HG02763 (cell line): ENCODE measurements around the gene ZNF436.

Experiments
- ATAC-seq: cut with Tn5 transposase; IDR thresholded peaks from one replicate; pipeline ENCODE4 v1.9.1; 2021; ENCODE audit warnings: mild to moderate bottlenecking, moderate library complexity; ENCODE audit not compliant: unreplicated experiment

Gene ZNF436

GRCh38 chr1:23369335-23370013, at the start of gene ZNF436:
Gene ZNF436, minus strand, starts transcription at chr1:23369836. Its CDS starts 1,831 bp downstream, at chr1:23368005.
- no peak for ATAC-seq

- ATAC-seq, result no peak
Measured at GRCh38 chr1:23419180-23419579, 49.5 kb upstream of the ZNF436 start.

GRCh38 chr1:23417570-23417969, 47.9 kb upstream of the ZNF436 start:
- ATAC-seq, result no peak

- no peak for ATAC-seq
Measured at GRCh38 chr1:23416964-23417363, 47.3 kb upstream of the ZNF436 start.

GRCh38 chr1:23408797-23409290, 39.2 kb upstream of the ZNF436 start:
- no peak for ATAC-seq

- ATAC-seq, result no peak
Measured at GRCh38 chr1:23407016-23407630, 37.5 kb upstream of the ZNF436 start.

- no peak for ATAC-seq
Measured at GRCh38 chr1:23405946-23406345, 36.3 kb upstream of the ZNF436 start.

- ATAC-seq, result no peak
Measured at GRCh38 chr1:23403735-23404486, 34.3 kb upstream of the ZNF436 start.

- no peak for ATAC-seq
Measured at GRCh38 chr1:23403355-23403734, 33.7 kb upstream of the ZNF436 start.

GRCh38 chr1:23403038-23403336, 33.4 kb upstream of the ZNF436 start:
- no peak for ATAC-seq

- ATAC-seq, result no peak
Measured at GRCh38 chr1:23402286-23403037, 32.8 kb upstream of the ZNF436 start.

GRCh38 chr1:23401313-23401712, 31.7 kb upstream of the ZNF436 start:
- no peak for ATAC-seq

GRCh38 chr1:23400324-23401114, 30.9 kb upstream of the ZNF436 start:
- no peak for ATAC-seq

- no peak for ATAC-seq
Measured at GRCh38 chr1:23399229-23399628, 29.6 kb upstream of the ZNF436 start.

GRCh38 chr1:23397908-23398307, 28.3 kb upstream of the ZNF436 start:
- ATAC-seq, result no peak

- no peak for ATAC-seq
Measured at GRCh38 chr1:23396380-23396779, 26.7 kb upstream of the ZNF436 start.

- no peak for ATAC-seq
Measured at GRCh38 chr1:23395849-23396248, 26.2 kb upstream of the ZNF436 start.

GRCh38 chr1:23395154-23395724, 25.6 kb upstream of the ZNF436 start:
- no peak for ATAC-seq

- ATAC-seq, result no peak
Measured at GRCh38 chr1:23394684-23395083, 25.0 kb upstream of the ZNF436 start.

- ATAC-seq, result no peak
Measured at GRCh38 chr1:23394181-23394580, 24.5 kb upstream of the ZNF436 start.
